Spinal cord (tissue), 10 donors: Measurements from ENCODE around the gene GPR162. TPM values are rescaled to one million over a fixed set of nuclear protein-coding genes. Genes with fewer than 3 reads are reported as not detected.

ENCODE experiments used
- DNase-seq, 6 donors: peaks; one replicate each; pipeline versions ENCODE4 v3.0.0 to v3.0.0-alpha.2; 2013 to 2015; ENCODE audit warnings: low spot score in 6 of 6, low read depth in 4 of 6
- H3K27ac ChIP-seq: one replicate; pipeline ENCODE4 v1.5.1; 2013; ENCODE audit warnings: low read depth, low read length, control low read depth
- H3K27me3 ChIP-seq: one replicate; pipeline ENCODE4 v1.6.1; 2013; ENCODE audit warnings: low read length; ENCODE audit not compliant: control insufficient read depth, insufficient read depth
- H3K36me3 ChIP-seq: one replicate; pipeline ENCODE4 v1.6.1; 2013; ENCODE audit warnings: low read length; ENCODE audit not compliant: control insufficient read depth, insufficient read depth
- H3K4me1 ChIP-seq: one replicate; pipeline ENCODE4 v1.6.1; 2013; ENCODE audit warnings: low read length; ENCODE audit not compliant: control insufficient read depth, insufficient read depth
- H3K4me3 ChIP-seq: one replicate; pipeline ENCODE4 v1.5.1; 2013; ENCODE audit warnings: low read depth, low read length, control low read depth
- H3K9me3 ChIP-seq: one replicate; pipeline ENCODE4 v1.6.1; 2013; ENCODE audit warnings: low read length; ENCODE audit not compliant: control insufficient read depth, insufficient read depth
- WGBS: methylation state at CpG from one replicate; pipeline ENCODE4 v1.1.5; 2013; ENCODE audit warnings: missing lambda C conversion rate; ENCODE audit not compliant: insufficient coverage; 5-methylcytosine and 5-hydroxymethylcytosine counted together
- polyA plus RNA-seq, 2 donors: library from polyadenylated mRNA; unstranded; fragments of 120-200 nt; gene quantifications; one replicate each; pipeline ENCODE4 v1.2.1, GENCODE V29; 2013; ENCODE audit not compliant: insufficient read length in 2 of 2
- total RNA-seq, 2 donors: library from RNA; depleted of rRNA in 1 of 2; stranded (reverse); fragments of 120-200 nt in 1 of 2; fragments of >200 nt in 1 of 2; gene quantifications; one replicate each; pipeline versions ENCODE4 v1.2.3 to v1.2.4, GENCODE V29; 2013 to 2014
- donor health status: healthy.

GPR162 gene
- total and polyA plus RNA-seq, 4 donors, result 43.4 to 128 (median 83.5) TPM

DNA sequence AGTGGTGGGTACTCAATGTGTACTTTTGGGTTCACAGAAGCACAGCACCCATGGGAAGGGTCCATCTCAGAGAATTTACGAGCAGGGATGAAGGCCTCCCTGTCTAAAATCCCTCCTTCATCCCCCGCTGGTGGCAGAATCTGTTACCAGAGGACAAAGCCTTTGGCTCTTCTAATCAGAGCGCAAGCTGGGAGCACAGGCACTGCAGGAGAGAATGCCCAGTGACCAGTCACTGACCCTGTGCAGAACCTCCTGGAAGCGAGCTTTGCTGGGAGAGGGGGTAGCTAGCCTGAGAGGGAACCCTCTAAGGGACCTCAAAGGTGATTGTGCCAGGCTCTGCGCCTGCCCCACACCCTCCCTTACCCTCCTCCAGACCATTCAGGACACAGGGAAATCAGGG lies 1.5 kb upstream of the GPR162 start:
- Histone ChIP-seq H3K36me3 (peaks cover 19% of the 10 kb centered on the region), H3K27me3 (no peaks in the 10 kb centered on the region), H3K9me3 (no peaks in the 10 kb centered on the region), H3K4me1 (peaks cover 71% of the 10 kb centered on the region), H3K4me3 (no peak overlapping the region), H3K27ac (peak overlapping the region; percentile 89)
- no peak for DNase-seq
- WGBS, result 35% methylated on average over 4 of the region's 5 CpGs

DNA sequence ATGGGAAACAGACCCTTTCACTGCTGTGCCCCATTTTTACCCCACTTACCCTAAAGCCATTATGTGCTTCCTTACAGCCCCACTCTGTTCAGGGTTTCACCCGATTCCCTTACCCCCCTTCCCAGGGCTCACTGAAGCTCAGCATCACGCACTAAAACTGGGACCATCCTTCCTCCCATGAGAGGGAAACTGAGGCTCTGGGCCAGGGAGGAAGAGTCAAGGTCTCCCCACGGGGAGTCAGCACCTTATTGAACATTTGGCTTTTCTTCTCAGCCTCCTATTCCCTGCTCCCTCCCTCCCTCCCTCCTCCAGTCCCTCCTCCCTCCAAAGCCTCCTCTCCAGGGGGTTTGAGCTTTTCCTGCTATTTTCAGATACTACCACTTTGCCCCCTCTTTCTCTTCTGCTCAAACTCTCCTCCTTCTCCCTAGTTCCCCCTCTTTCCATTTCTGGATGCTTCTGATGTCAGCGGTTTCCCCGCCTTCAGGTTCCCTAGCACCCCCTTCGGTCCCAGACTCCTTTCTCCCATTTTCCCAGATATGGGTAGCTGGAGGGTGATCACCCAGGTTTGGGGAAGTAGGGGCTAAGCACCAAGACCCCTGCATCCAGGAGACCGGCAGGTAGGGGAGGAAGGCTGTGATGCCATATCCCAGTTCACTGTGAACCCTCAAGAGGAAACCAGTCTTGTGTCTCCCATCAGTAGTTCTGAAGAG lies 960 bp downstream of the GPR162 start:
- Histone ChIP-seq H3K4me1 (peaks cover 95% of the 10 kb centered on the region), H3K27me3 (no peaks in the 10 kb centered on the region), H3K4me3 (peak overlapping the region; percentile 72), H3K9me3 (no peaks in the 10 kb centered on the region), H3K27ac (peak overlapping the region; percentile 89), H3K36me3 (peaks cover 37% of the 10 kb centered on the region)
- DNase-seq, result no peak
- 26% methylated on average over 3 of the region's 7 CpGs for WGBS

DNA sequence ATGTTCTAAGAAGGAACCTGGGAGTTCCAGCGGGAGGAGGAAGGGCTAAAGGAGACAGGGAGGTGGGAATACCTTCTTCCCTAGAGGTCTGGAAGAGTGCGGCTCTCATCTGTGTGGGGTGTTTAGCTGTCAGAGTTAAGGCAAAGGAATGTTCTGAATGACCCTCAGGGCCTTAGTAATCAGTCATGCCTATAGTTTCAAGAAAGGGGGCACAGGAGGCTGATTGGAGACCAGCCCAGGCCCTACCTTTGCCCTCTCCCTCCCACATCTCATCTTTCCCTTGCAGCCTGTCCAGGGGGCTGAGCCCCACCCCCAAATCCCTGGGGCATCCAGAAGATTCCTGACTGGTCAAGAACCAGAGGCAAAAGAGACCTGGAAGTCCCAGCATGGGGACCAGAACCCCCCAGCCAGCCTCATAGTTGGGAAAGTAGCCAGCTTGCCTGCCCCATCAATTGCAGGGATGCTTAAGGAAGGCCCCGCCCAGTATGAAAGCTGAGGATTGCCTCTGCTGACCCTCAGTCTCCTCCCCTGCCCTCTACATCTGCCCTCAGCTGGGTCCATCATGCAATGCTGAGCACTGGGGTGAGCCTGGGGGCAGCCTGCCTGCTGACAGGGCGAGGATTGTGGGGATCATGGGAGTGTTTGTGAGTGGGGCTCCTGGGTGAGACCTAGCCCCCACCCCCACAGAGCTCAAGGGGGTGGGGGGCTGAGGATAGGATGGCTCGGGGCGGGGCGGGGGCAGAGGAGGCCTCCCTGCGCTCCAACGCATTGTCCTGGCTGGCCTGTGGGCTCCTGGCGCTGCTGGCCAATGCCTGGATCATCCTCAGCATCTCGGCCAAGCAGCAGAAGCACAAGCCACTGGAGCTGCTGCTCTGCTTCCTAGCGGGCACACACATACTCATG lies 1.8 kb downstream of the GPR162 start:
- peak in 1 of 6 donors; percentile 7 for DNase-seq
- H3K27me3 ChIP-seq, result no peaks in the 10 kb centered on the region
- no peaks in the 10 kb centered on the region for H3K9me3 ChIP-seq
- peak overlapping the region; percentile 1 for H3K4me3 ChIP-seq
- peaks cover 37% of the 10 kb centered on the region for H3K36me3 ChIP-seq
- 57% methylated on average over 7 of the region's 12 CpGs for WGBS
- H3K4me1 ChIP-seq, result peaks cover 94% of the 10 kb centered on the region
- H3K27ac ChIP-seq, result peak overlapping the region; percentile 4

DNA sequence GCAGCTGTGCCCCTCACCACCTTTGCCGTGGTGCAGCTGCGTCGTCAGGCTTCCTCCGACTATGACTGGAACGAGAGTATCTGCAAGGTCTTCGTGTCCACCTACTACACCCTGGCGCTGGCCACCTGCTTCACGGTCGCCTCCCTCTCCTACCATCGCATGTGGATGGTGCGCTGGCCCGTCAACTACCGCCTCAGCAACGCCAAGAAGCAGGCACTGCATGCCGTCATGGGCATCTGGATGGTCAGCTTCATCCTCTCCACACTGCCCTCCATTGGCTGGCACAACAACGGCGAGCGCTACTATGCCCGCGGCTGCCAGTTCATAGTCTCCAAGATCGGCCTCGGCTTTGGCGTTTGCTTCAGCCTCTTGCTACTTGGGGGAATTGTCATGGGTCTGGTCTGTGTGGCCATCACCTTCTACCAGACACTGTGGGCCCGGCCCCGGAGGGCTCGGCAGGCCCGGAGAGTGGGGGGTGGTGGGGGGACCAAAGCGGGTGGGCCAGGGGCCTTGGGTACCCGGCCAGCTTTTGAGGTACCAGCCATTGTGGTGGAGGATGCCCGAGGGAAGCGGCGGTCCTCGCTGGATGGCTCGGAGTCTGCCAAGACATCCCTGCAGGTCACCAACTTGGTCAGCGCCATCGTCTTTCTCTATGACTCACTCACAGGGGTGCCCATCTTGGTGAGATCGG lies 2.6 kb downstream of the GPR162 start:
- H3K27me3 ChIP-seq, result no peaks in the 10 kb centered on the region
- peaks cover 91% of the 10 kb centered on the region for H3K4me1 ChIP-seq
- peaks cover 37% of the 10 kb centered on the region for H3K36me3 ChIP-seq
- no peak overlapping the region for H3K27ac ChIP-seq
- H3K4me3 ChIP-seq, result no peak overlapping the region
- 83% methylated on average over 25 of the region's 37 CpGs for WGBS
- H3K9me3 ChIP-seq, result no peaks in the 10 kb centered on the region
- DNase-seq, result peak in 1 of 6 donors; percentile 13

DNA sequence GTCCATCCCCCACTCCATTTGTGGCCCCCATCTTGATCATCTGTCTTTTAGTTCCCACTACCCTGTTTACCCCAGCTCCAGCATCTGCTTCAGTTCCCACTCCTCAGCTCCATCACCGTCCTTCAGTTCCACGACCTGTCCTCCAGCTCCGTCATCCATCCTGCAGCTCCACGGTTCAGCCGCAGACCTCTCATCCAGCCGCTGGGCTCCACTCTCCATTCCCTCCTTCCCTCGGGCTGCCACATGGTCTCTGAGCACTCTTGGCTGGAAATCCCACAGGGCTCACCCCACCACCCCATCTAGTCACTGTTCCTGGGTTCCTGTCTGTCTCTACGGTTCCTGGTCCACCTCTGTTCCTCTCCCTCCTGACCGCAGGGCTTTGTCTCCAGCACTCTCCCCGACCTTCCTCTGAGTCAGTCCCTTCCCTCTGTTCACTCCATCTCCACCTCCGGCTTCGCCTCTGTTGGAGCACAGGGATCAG lies 3.3 kb downstream of the GPR162 start:
- 48% methylated on average over 12 of the region's 12 CpGs for WGBS
- H3K27ac ChIP-seq, result peak overlapping the region; percentile 81
- no peak for DNase-seq
- peak overlapping the region; percentile 12 for H3K4me3 ChIP-seq
- H3K27me3 ChIP-seq, result no peaks in the 10 kb centered on the region
- H3K4me1 ChIP-seq, result peaks cover 91% of the 10 kb centered on the region
- no peaks in the 10 kb centered on the region for H3K9me3 ChIP-seq
- peaks cover 41% of the 10 kb centered on the region for H3K36me3 ChIP-seq

DNA sequence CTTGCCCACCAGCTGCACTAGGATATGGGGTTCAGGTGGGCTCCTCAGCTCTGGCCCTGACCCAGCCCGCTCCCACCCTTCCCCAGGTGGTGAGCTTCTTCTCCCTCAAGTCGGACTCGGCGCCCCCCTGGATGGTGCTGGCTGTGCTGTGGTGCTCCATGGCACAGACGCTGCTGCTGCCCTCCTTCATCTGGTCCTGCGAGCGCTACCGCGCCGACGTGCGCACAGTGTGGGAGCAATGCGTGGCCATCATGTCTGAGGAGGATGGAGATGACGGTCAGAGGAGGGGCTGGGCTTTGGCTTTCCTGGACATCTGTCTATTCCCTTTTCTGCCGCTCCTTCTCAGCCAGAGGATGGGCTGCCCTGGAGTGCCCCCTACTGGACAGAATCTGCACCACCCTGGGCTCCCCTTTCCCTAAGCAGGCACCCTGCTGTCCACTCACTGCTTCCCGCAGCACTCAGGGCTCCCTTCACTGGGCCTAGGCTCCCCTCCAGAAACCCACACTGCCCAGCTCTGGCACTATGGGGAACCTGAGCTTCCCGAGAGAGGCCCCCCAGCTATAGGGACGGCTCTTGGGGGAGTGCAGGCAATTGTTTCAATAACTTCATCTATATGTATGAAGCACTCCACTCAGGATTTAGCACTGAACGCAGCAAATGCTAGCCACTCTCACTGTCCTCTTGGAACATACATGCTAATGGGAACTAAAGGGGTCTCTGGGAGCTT lies 3.9 kb downstream of the GPR162 start:
- 8% methylated on average over 16 of the region's 19 CpGs for WGBS
- peaks cover 91% of the 10 kb centered on the region for H3K4me1 ChIP-seq
- H3K4me3 ChIP-seq, result peak overlapping the region; percentile 12

DNA sequence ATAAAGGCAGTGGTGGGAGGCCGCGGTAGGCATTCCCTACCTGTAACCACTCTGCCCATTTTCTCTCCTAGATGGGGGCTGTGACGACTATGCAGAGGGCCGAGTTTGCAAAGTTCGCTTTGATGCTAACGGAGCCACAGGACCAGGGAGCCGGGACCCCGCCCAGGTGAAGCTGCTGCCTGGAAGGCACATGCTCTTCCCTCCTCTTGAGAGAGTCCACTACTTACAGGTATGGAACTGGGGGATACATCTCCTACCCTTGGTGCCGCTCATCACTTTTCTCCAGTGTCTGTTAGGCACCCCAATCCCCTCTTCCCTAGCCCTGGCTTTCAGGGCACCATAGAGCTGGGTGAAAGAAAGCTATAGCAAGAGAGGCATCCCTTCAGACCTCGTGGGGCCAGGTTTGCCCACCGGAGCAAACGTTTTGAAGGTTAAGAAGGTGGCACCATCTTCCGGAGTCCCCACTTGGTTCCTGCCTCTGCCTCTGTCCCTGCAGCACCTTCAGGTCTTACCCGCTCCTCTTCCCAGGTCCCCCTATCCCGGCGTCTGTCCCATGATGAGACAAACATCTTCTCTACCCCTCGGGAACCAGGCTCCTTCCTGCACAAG lies 4.6 kb downstream of the GPR162 start:
- Histone ChIP-seq H3K9me3 (no peaks in the 10 kb centered on the region), H3K4me1 (peaks cover 85% of the 10 kb centered on the region), H3K4me3 (no peak overlapping the region), H3K36me3 (peaks cover 54% of the 10 kb centered on the region), H3K27me3 (no peaks in the 10 kb centered on the region), H3K27ac (no peak overlapping the region)
- 77% methylated on average over 14 of the region's 17 CpGs for WGBS
- DNase-seq, result no peak

More for the DNA sequence above, 3.9 kb downstream of the GPR162 start:
- Histone ChIP-seq H3K27me3 (no peaks in the 10 kb centered on the region), H3K36me3 (peaks cover 48% of the 10 kb centered on the region), H3K9me3 (no peaks in the 10 kb centered on the region), H3K27ac (peak overlapping the region; percentile 81)
- DNase-seq, result peak in 5 of 6 donors; percentile 64 to 95 (median 76)

DNA sequence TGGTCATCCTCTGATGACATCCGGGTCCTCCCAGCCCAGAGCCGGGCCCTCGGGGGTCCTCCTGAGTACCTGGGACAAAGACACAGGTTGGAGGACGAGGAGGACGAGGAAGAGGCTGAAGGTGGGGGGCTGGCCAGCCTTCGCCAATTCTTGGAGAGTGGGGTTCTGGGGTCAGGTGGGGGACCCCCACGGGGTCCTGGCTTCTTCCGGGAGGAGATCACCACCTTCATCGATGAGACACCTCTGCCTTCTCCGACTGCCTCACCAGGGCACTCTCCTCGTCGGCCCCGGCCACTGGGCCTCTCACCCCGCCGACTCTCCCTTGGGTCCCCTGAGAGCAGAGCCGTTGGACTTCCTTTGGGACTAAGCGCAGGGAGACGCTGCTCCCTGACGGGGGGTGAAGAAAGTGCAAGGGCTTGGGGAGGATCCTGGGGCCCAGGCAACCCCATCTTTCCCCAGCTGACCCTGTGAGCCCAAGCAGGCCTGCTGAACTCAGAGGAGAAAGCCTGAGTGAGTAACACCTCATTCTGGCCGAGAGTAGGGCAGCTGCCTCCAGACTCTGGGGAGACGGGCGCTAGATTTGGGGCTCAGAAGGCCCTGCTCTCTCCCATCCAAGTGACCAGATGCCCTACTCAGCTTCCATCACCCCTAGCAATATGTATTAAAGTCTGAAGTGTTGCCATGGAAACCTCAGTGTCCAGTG lies 5.3 kb downstream of the GPR162 start:
- no peak for DNase-seq
- 84% methylated on average over 19 of the region's 22 CpGs for WGBS
- Histone ChIP-seq H3K27ac (peak overlapping the region; percentile 63), H3K27me3 (no peaks in the 10 kb centered on the region), H3K4me3 (no peak overlapping the region), H3K9me3 (no peaks in the 10 kb centered on the region), H3K36me3 (peaks cover 60% of the 10 kb centered on the region), H3K4me1 (peaks cover 81% of the 10 kb centered on the region)
